HepG2 (cell line): ENCODE data around the gene SPECC1L. TPM values are rescaled to one million over a fixed set of nuclear protein-coding genes. Genes with fewer than 3 reads are reported as not detected.

Experiments used
- ATAC-seq: fragments of 200-7000 bp; cut with Tn5 transposase; 3 replicates; pipeline ENCODE4 v1.9.1; 2020; ENCODE audit warnings: mild to moderate bottlenecking, moderate library complexity
- BruUV-seq: library from RNA; stranded (reverse); fragments of 400-500 nt; replicated peaks from 2 replicates; lab custom pipeline; 2021; lab: Mats Ljungman, UMichigan
- CTCF ChIA-PET: fragments of 300-600 bp; formaldehyde crosslinking; extraction: SDS; loops from one replicate; lab custom pipeline; 2021; ENCODE audit warnings: low total read pairs, inconsistent platforms, low intra/inter-chr PET ratio; lab: Yijun Ruan, JAX
- POLR2A ChIA-PET: fragments of 350-600 bp; sonication (Branson Sonifier 250); formaldehyde crosslinking; loops from one replicate; lab custom pipeline; 2020; ENCODE audit warnings: antibody characterized with exemption, inconsistent platforms; lab: Yijun Ruan, JAX
- DNase-seq: peaks from one replicate; pipeline ENCODE4 v3.0.0-alpha.2; 2015; ENCODE audit warnings: low spot score
- FAIRE-seq: peaks from 3 replicates; lab custom pipeline; 2011; peaks lifted over from hg19 to GRCh38; lab: Jason Lieb, UNC
- H2AFZ ChIP-seq: one replicate; pipeline ENCODE4 v1.6.1; 2011; ENCODE audit warnings: low read length, inconsistent platforms
- H3K27ac ChIP-seq: fragments of 300-600 bp; 3 replicates; pipeline ENCODE4 v1.8.0; 2011; ENCODE audit warnings: mixed run types, mild to moderate bottlenecking, mixed read lengths, low read length, inconsistent platforms; ENCODE audit not compliant: insufficient read depth; ENCODE audit errors: extremely low read length
- H3K27me3 ChIP-seq, 2 experiments: fragments of 200-600 bp in 1 of 2; 2 replicates in 1 of 2; 3 replicates in 1 of 2; pipeline versions ENCODE4 v1.6.0 to v1.8.0; 2011; ENCODE audit warnings: low read length in 2 of 2, mild to moderate bottlenecking in 2 of 2, moderate library complexity in 2 of 2, inconsistent platforms in 1 of 2; ENCODE audit not compliant: insufficient read depth in 2 of 2, control insufficient read depth in 1 of 2
- H3K36me3 ChIP-seq, 2 experiments: fragments of 200-600 bp in 1 of 2; replicated peaks in 1 of 2; 2 replicates in 1 of 2; 3 replicates in 1 of 2; pipeline versions ENCODE4 v1.5.1 to v1.8.0; 2011; ENCODE audit warnings: low read length in 2 of 2, inconsistent platforms in 1 of 2; ENCODE audit not compliant: insufficient read depth in 2 of 2, control insufficient read depth in 1 of 2
- H3K4me1 ChIP-seq: 2 replicates; pipeline ENCODE4 v1.5.1; 2012; ENCODE audit warnings: low read length, inconsistent platforms; ENCODE audit not compliant: insufficient read depth
- H3K4me2 ChIP-seq: 2 replicates; pipeline ENCODE4 v1.6.0; 2011; ENCODE audit warnings: low read depth, low read length, inconsistent platforms
- H3K4me3 ChIP-seq, 3 experiments: fragments of 200-600 bp in 1 of 3; sonication (generic), shearing (Covaris generic) in 1 of 3; replicated peaks in 1 of 3; 2 replicates each; pipeline ENCODE4 v1.5.1; 2011 to 2016; ENCODE audit warnings: low read length in 3 of 3, inconsistent platforms in 2 of 3, low read depth in 2 of 3, mild to moderate bottlenecking in 2 of 3, control low read depth in 1 of 3, mixed read lengths in 1 of 3; ENCODE audit not compliant: insufficient read depth in 1 of 3
- H3K79me2 ChIP-seq: one replicate; pipeline ENCODE4 v1.6.1; 2011; ENCODE audit warnings: low read length, inconsistent platforms; ENCODE audit not compliant: insufficient read depth
- H3K9ac ChIP-seq: 2 replicates; pipeline ENCODE4 v1.6.0; 2011; ENCODE audit warnings: mild to moderate bottlenecking, low read depth, low read length, inconsistent platforms; ENCODE audit not compliant: insufficient read depth
- H3K9me3 ChIP-seq: 2 replicates; pipeline ENCODE4 v1.5.1; 2012; ENCODE audit warnings: mild to moderate bottlenecking, low read length
- H4K20me1 ChIP-seq: 2 replicates; pipeline ENCODE4 v1.6.0; 2011; ENCODE audit warnings: inconsistent platforms, mild to moderate bottlenecking, low read length, moderate library complexity; ENCODE audit not compliant: insufficient read depth
- ARNTL ChIP-seq: sonication (generic); formaldehyde crosslinking; IDR thresholded peaks from 2 replicates; pipeline ENCODE4 v1.4.0; 2020; ENCODE audit warnings: mild to moderate bottlenecking, missing genetic modification reagents
- HOXA9 ChIP-seq: sonication (generic); formaldehyde crosslinking; IDR thresholded peaks from 2 replicates; pipeline ENCODE4 v1.8.1; 2022; ENCODE audit warnings: missing genetic modification reagents, mild to moderate bottlenecking, moderate library complexity, borderline replicate concordance
- KDM5B ChIP-seq: sonication (generic); formaldehyde crosslinking; IDR thresholded peaks from 2 replicates; pipeline ENCODE4 v1.4.0; 2020; ENCODE audit warnings: missing genetic modification reagents, mild to moderate bottlenecking, borderline replicate concordance
- NFATC3 ChIP-seq: sonication (generic); formaldehyde crosslinking; IDR thresholded peaks from 2 replicates; pipeline ENCODE4 v1.5.1; 2020; ENCODE audit warnings: mild to moderate bottlenecking, missing genetic modification reagents
- NR2F2 ChIP-seq: IDR thresholded peaks from 2 replicates; pipeline ENCODE4 v1.6.1; 2012; ENCODE audit warnings: low read depth, inconsistent platforms, borderline replicate concordance
- RFXANK ChIP-seq: IDR thresholded peaks from 2 replicates; pipeline ENCODE4 v1.6.1; 2016
- RXRB ChIP-seq: IDR thresholded peaks from 2 replicates; pipeline ENCODE4 v1.6.1; 2016; ENCODE audit warnings: borderline replicate concordance, missing genetic modification reagents, missing compliant biosample characterization
- SMAD3 ChIP-seq: sonication (generic); formaldehyde crosslinking; IDR thresholded peaks from 2 replicates; pipeline ENCODE4 v1.4.0; 2020; ENCODE audit warnings: missing genetic modification reagents
- YY1 ChIP-seq: IDR thresholded peaks from 2 replicates; pipeline ENCODE4 v1.6.1; 2011; ENCODE audit warnings: low read length, low read depth, moderate library complexity, mild to moderate bottlenecking; ENCODE audit not compliant: insufficient read depth, insufficient replicate concordance
- ZC3H4 ChIP-seq: sonication (generic); formaldehyde crosslinking; IDR thresholded peaks from 2 replicates; pipeline ENCODE4 v1.4.0; 2020; ENCODE audit warnings: missing genetic modification reagents, borderline replicate concordance
- ZNF567 ChIP-seq: sonication (generic); formaldehyde crosslinking; IDR thresholded peaks from 2 replicates; pipeline ENCODE4 v1.8.1; 2023; ENCODE audit warnings: mild to moderate bottlenecking, missing genetic modification reagents, borderline replicate concordance
- WGBS: methylation state at CpG from one replicate; pipeline ENCODE4 v1.1.6; 2017; ENCODE audit warnings: low lambda C conversion rate; 5-methylcytosine and 5-hydroxymethylcytosine counted together
- in situ Hi-C: cut with HindIII; loops from 2 replicates; pipeline ENCODE4 v1.10.0; 2017; ENCODE audit warnings: low pct_unique_long_range_greater_than_20kb; ENCODE audit not compliant: extremely low pct_ligation_motif_present
- intact Hi-C: fragments of 100-400 bp; cut with micrococcal nuclease; formaldehyde crosslinking; loops from one replicate; pipeline ENCODE4 v1.10.0; 2022; ENCODE audit not compliant: unreplicated experiment
- polyA plus RNA-seq, 8 experiments: library from polyadenylated mRNA; depleted of rRNA in 3 of 8; stranded (reverse) in 7 of 8; unstranded in 1 of 8; fragments of >200 nt; fragmentation: Illumina TruSeq in 4 of 8; extraction: Trizol in 4 of 8; gene quantifications; 2 replicates each; pipeline versions ENCODE4 v1.2.1 to v1.2.3, GENCODE V29; 2011 to 2016; ENCODE audit warnings: low read depth in 4 of 8, missing spikeins in 1 of 8, mixed read lengths in 1 of 8; ENCODE audit not compliant: insufficient read depth in 1 of 8
- total RNA-seq, 5 experiments: library from RNA; depleted of rRNA; stranded (reverse); fragments of >200 nt; fragmentation: Illumina TruSeq; extraction: Trizol; gene quantifications; 2 replicates each; pipeline ENCODE4 v1.2.3, GENCODE V29; 2016; ENCODE audit warnings: low read depth in 1 of 5
- TF ChIP-seq, protein P1 (sequence below): sonication (generic); formaldehyde crosslinking; IDR thresholded peaks from 2 replicates; pipeline ENCODE4 v1.4.0; 2020; ENCODE audit warnings: missing genetic modification reagents
- TF ChIP-seq, protein P2 (sequence below): IDR thresholded peaks from 2 replicates; pipeline ENCODE4 v1.6.1; 2012; ENCODE audit warnings: inconsistent platforms
- TF ChIP-seq, protein P3 (sequence below): sonication (generic); formaldehyde crosslinking; IDR thresholded peaks from 2 replicates; pipeline ENCODE4 v1.5.1; 2020; ENCODE audit warnings: missing genetic modification reagents, mild to moderate bottlenecking, borderline replicate concordance

The SPECC1L gene
- total and polyA plus RNA-seq, 2 of the 13 experiments (the other 11 are each of a cell fraction or from before 2014, with no cell fraction given) = 14.1 to 30.3 TPM

DNA sequence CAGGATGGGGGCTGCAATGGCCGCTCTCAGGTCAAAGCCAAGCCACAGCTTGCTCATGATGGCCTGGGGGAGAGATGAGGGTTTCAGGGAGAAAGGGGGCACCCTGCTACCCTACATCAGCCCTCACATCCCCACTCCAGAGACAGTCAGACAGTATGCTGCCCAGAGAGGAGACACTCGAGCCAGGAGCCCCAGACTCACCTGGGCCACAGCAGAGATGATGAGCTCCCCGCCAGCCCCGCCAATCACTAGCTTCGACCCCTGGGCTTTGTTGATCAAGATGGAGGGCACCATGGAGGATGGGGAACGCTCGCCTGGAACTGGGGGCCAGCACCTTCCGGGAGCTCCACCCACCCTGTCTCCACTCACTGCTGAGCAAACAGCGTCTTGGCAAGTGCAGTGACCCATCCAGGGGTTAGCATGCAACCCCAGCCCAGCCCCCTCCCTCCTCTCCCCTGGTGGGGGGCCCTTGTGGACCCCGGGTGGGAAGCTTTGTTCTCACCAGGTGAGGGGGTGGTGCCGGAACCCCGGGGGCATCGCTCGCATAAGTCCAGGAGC, 45.5 kb upstream of the SPECC1L start:
- no peak overlapping the region for H2AFZ ChIP-seq
- 100% methylated on average over 1 of the region's 14 CpGs for WGBS

DNA sequence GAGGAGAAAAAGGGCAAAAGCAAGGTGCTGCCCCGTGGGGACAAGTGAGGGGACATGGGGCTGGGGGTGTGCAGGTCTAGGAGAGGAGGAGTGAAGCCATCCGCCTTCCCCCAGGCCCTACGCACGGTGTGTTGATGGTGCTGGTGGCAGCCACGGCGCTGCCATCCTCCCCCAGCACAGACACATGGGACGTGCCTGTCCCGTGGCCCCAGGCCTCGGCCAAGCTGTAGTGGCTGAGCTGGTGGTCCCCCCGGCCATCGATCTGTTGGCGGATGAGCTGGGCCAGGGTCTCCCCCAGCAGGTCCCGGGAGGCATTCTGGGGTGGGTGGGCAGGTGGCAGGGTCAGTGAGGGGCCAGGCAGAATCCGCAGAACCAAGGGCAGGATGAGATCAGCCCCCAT, 44.7 kb upstream of the SPECC1L start:
- POLR2A ChIA-PET = no interaction called here
- CTCF ChIA-PET = no interaction called here
- TF ChIP-seq NFATC3 (no peak), ZNF567 (CRISPR knock-in tag) (no peak), KDM5B (CRISPR knock-in tag) (no peak), NR2F2 (no peak), HOXA9 (CRISPR knock-in tag) (no peak), SMAD3 (CRISPR knock-in tag) (no peak), ARNTL (CRISPR knock-in tag) (no peak), RXRB (CRISPR knock-in tag) (no peak)
- TF ChIP-seq, protein P1, sequence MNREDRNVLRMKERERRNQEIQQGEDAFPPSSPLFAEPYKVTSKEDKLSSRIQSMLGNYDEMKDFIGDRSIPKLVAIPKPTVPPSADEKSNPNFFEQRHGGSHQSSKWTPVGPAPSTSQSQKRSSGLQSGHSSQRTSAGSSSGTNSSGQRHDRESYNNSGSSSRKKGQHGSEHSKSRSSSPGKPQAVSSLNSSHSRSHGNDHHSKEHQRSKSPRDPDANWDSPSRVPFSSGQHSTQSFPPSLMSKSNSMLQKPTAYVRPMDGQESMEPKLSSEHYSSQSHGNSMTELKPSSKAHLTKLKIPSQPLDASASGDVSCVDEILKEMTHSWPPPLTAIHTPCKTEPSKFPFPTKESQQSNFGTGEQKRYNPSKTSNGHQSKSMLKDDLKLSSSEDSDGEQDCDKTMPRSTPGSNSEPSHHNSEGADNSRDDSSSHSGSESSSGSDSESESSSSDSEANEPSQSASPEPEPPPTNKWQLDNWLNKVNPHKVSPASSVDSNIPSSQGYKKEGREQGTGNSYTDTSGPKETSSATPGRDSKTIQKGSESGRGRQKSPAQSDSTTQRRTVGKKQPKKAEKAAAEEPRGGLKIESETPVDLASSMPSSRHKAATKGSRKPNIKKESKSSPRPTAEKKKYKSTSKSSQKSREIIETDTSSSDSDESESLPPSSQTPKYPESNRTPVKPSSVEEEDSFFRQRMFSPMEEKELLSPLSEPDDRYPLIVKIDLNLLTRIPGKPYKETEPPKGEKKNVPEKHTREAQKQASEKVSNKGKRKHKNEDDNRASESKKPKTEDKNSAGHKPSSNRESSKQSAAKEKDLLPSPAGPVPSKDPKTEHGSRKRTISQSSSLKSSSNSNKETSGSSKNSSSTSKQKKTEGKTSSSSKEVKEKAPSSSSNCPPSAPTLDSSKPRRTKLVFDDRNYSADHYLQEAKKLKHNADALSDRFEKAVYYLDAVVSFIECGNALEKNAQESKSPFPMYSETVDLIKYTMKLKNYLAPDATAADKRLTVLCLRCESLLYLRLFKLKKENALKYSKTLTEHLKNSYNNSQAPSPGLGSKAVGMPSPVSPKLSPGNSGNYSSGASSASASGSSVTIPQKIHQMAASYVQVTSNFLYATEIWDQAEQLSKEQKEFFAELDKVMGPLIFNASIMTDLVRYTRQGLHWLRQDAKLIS (CRISPR knock-in tag) = no peak

More for the DNA sequence above, 45.5 kb upstream of the SPECC1L start:
- Histone ChIP-seq H3K27me3 (no peaks in the 10 kb centered on the region), H4K20me1 (no peaks in the 10 kb centered on the region), H3K4me1 (no peaks in the 10 kb centered on the region), H3K4me3 (no peak overlapping the region), H3K27ac (no peak overlapping the region), H3K36me3 (no peaks in the 10 kb centered on the region), H3K79me2 (no peaks in the 10 kb centered on the region), H3K9me3 (no peaks in the 10 kb centered on the region), H3K4me2 (no peak overlapping the region), H3K9ac (no peak overlapping the region)
- ATAC-seq (no peak), FAIRE-seq (no peak), DNase-seq (no peak)
- ChIA-PET CTCF (no interaction called here), POLR2A (interaction anchor here (0.6 kb wide), 1 partner anchor 340 kb away, joined by 3 read pairs; no protein-coding TSS in a partner anchor)
- BruUV-seq = no TSS peak
- in situ Hi-C loops (no loop called here), intact Hi-C loops (no loop called here)
- TF ChIP-seq YY1 (no peak), RFXANK (no peak), NFATC3 (no peak), ZC3H4 (CRISPR knock-in tag) (no peak)
- TF ChIP-seq, protein P2, sequence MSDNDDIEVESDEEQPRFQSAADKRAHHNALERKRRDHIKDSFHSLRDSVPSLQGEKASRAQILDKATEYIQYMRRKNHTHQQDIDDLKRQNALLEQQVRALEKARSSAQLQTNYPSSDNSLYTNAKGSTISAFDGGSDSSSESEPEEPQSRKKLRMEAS = no peak
- TF ChIP-seq, protein P3, sequence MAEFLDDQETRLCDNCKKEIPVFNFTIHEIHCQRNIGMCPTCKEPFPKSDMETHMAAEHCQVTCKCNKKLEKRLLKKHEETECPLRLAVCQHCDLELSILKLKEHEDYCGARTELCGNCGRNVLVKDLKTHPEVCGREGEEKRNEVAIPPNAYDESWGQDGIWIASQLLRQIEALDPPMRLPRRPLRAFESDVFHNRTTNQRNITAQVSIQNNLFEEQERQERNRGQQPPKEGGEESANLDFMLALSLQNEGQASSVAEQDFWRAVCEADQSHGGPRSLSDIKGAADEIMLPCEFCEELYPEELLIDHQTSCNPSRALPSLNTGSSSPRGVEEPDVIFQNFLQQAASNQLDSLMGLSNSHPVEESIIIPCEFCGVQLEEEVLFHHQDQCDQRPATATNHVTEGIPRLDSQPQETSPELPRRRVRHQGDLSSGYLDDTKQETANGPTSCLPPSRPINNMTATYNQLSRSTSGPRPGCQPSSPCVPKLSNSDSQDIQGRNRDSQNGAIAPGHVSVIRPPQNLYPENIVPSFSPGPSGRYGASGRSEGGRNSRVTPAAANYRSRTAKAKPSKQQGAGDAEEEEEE (CRISPR knock-in tag) = no peak

More for the DNA sequence above, 44.7 kb upstream of the SPECC1L start:
- BruUV-seq = no TSS peak
- Histone ChIP-seq H3K9me3 (no peaks in the 10 kb centered on the region), H3K27ac (no peak overlapping the region), H3K9ac (no peak overlapping the region), H3K4me3 (no peak overlapping the region), H3K27me3 (no peaks in the 10 kb centered on the region), H3K36me3 (no peaks in the 10 kb centered on the region), H3K4me1 (peaks cover 5% of the 10 kb centered on the region), H4K20me1 (no peaks in the 10 kb centered on the region), H2AFZ (no peak overlapping the region), H3K79me2 (no peaks in the 10 kb centered on the region), H3K4me2 (no peak overlapping the region)
- no peak for DNase-seq
- no peak for FAIRE-seq
- 88% methylated on average over 4 of the region's 14 CpGs for WGBS
- in situ Hi-C loops (no loop called here), intact Hi-C loops (no loop called here)
- no peak for ATAC-seq
